ENCODE measurements around the gene ELF3.

DNA sequence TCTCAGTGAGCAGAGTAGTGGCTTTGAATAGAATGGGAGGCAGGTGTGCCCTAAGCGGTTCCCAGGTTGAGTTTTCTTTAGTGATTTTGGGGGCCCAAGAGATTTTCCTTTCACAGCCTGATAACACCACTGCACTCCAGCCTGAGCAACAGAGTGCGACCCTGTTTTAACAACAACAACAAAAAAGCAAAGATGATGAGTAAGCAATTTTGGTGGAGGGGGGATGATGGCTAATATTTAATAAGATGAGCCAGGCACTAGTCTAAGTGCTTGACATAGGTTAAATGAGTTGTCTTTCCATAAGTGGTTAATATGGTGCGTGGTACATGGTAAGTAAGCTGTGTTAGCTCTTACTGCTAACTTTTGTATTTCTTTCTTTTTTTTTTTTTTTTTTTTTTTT is 25.9 kb upstream of the ELF3 start:
- TF ChIP-seq POLR2A (IDR thresholded peaks at IDR 0.05), result no peak
- TF ChIP-seq, protein P1, sequence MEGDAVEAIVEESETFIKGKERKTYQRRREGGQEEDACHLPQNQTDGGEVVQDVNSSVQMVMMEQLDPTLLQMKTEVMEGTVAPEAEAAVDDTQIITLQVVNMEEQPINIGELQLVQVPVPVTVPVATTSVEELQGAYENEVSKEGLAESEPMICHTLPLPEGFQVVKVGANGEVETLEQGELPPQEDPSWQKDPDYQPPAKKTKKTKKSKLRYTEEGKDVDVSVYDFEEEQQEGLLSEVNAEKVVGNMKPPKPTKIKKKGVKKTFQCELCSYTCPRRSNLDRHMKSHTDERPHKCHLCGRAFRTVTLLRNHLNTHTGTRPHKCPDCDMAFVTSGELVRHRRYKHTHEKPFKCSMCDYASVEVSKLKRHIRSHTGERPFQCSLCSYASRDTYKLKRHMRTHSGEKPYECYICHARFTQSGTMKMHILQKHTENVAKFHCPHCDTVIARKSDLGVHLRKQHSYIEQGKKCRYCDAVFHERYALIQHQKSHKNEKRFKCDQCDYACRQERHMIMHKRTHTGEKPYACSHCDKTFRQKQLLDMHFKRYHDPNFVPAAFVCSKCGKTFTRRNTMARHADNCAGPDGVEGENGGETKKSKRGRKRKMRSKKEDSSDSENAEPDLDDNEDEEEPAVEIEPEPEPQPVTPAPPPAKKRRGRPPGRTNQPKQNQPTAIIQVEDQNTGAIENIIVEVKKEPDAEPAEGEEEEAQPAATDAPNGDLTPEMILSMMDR (IDR thresholded peaks at IDR 0.05), result no peak
